Activated CD4-positive, CD25-positive, alpha-beta regulatory T cell treated with anti-CD3 and anti-CD28 coated beads, Interleukin-2, amount 50 U/mL, for 72 hours (primary cell): ENCODE results near the gene TNFRSF9.
"Not testable (repeated sequence)": the region's sequence is repeated elsewhere in the genome, so short reads cannot be mapped to it uniquely, and the experiment has no call there.

Experiments
- DNase-seq: peaks from one replicate; pipeline ENCODE4 v3.0.0; 2021

Gene TNFRSF9

DNA sequence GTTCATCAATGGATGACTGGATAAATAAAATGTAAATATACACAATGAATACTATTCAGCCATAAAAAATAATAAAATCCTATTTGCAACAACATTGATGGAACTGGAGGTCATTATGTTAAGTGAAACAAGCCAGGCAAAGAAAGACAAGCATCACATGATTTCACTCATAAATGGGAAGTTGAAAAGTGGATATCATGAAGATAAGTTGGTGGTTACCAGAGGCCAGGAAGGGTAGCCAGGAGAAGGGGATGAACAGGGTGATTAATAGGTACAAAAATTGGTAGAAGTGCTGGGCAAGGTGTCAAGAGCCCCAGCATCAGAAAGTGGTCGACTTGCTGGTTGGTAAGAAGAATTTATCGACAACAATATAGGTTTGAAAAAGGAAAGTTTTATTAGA, 19.5 kb upstream of the TNFRSF9 start:
- DNase-seq, result no peak

DNA sequence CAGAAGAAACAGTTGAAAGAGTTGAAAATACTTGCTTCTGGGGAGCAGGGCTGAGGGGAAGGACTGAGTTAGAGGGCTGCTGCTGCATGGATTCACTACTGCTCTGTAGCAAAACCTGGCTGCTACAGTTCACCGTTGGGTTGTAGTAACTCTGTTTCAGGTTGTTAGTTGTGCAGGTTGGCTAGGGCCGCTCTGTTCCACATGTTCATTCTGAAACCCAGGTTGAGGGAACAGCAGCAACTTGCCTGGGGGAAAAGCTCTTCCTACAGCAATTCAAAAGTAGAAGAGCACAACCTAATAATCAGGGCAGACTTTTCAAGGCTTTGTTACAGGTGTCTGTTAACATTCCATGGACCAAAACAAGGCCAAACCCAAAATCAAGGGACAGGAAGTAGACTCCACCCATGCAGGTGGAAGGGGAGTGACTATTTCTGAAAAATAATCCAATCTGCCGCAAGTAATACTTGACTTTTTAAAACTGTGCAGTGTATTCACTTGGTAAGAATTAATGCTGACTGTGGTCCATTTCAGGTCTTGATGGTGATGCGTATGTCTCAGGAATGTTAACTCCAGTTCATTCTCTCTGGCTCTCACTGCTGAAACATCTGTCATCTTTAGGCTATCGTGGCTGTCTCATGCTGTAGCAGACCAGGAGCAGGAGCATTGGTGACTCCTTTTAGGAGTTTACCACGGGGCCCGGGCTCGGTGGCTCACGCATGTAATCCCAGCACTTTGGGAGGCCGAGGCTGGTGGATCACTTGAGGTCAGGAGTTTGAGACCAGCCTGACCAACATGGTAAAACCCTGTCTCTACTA, 15.8 kb upstream of the TNFRSF9 start:
- DNase-seq, result no peak

DNA sequence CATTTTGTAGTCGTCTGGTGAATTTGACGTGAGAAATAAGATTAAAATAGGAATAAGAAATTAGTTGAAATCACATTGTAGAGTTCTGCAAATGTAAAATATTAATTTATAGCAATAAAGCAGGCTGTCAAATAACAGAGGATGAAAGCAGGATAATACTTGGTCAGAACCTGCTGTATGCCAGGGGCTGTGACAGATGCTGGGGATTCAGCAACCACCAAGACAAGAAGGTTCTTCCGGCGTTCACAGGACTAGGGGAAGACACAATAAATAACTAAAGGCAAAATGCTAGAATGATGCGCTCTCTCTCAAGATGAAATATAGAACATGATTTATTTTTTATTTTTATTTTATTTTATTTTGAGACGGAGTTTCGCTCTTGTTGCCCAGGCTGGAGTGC, 14.0 kb upstream of the TNFRSF9 start:
- no peak for DNase-seq

DNA sequence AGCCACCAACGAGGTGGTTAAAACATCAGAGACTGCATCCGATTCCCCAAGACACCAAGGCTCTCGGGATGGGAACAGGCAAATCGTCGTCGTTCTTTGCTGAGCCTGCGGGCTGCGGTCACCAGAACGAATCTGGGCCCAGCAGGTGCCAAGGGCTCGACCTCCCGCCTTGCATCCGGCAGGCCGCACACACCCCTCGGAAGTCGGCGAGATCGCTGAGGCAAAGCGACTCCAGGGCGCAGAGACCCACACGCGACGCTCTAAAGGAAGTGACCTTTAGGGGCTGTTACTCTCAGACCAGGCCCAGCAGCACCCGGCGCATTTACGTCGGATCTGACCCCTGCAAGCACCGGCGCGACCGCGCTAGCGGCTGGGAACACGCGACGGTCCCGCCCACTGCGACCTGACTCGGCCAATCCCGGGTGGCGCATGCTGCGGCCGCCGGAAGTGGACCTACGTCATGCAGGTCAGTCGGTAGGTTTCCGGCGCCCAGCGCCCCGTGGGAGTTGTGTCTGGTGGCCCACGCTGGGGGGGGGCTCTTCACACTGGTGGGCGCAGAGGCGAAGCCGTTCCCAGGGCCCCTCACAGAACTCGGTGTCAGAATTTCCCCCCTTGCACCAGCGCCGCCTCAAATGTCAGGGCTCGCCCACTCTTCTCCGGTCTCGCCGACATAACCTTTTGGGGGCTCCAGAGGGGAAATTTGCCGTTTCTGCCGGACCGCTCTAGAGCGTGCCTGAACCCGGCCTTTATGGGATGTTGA, 13.4 kb upstream of the TNFRSF9 start:
- peak; percentile 91 for DNase-seq

DNA sequence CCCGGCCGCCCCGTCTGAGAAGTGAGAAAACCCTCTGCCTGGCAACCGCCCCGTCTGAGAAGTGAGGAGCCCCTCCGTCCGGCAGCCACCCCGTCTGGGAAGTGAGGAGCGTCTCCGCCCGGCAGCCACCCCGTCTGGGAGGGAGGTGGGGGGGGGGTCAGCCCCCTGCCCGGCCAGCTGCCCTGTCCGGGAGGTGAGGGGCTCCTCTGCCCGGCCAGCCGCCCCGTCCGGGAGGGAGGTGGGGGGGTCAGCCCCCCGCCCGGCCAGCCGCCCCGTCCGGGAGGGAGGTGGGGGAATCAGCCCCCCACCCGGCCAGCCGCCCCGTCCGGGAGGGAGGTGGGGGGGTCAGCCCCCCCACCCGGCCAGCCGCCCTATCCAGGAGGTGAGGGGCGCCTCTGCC, 12.2 kb upstream of the TNFRSF9 start:
- not testable (repeated sequence) for DNase-seq

DNA sequence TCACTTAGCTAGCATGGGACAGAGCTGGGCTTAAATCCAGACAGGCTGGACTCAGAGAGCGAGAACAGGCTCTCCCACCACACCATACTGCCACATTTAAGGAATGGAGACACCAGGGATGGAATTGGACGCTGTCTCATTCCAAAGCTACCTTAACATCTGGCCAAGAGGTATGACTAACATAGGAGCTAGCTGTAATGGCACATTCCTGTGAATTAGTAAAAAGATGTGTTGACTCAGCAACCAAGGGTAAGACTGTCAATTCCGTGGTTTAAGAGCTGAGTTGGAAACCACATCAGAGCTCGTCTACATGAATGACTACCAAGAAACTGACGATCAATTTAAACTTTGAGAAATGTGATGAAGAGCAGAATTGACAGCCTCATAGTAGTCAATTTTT, 8.3 kb upstream of the TNFRSF9 start:
- no peak for DNase-seq

DNA sequence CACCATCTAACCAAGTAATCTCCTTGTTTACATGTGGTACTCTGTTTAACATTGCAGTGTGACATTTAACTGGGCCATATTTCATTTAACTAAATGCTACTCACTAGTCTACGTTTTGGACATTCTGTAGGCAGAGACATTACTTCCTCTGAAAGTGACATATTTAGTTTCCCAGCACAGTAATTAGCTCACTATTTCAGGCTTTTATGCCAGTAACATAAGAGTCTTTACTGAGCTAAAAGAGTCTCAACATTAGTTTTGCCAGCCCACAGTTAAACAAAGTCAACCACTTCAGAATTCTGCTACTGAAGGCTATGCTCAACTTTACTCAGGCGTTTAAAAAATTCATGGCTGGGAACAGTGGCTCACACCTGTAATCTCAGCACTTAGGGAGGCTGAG, 2.6 kb upstream of the TNFRSF9 start:
- no peak for DNase-seq

DNA sequence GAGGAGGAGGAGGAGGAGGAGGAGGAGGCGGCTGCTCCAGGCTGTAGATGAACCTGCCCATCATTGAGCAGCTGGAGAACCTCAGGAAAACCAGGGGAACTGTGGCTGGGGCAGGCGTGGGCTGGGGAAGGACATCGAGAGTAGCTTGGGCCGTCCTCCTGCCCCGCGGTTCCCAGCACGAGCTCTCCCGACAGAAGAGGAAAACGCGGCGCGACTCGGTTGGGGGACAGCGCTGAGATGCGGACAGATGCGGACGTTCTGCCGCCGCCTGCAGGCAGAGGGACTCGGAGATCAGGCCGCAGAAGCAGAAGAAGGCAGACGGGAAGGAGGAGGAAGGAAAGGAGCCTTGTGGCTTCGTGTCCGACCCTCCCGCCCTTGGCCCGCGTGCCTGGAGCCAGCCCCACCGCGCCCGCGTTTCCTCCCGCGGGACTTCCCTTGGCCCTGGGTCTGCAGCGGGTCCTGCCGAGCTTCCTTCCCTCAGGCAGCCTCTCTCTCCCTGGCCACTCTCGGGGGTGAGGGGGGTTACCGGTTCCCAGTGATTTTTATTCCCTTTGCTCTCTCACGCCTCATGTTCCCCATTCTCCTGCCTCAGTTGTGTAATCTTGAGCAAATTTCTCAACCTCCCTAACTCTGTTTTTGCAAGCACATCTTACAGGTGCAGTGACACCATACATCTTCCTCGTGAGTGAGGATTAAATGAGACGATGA, 1.7 kb upstream of the TNFRSF9 start:
- DNase-seq, result peak; percentile 40

DNA sequence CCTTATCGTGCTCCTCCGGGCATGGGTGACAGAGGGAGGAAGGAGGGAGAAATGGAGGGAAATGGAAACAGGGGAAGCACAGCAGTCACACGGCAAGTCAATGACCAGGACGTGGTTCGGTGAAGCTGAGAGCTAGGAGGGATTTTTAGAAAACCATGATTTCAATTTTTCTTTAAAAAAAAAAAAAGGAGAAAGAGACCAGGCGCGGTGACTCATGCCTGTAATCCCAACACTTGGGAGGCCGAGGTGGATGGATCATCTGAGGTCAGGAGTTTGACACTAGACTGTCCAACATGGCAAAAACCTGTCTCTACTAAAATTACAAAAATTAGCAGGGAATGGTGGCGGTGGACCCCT, 776 bp upstream of the TNFRSF9 start:
- DNase-seq, result no peak

DNA sequence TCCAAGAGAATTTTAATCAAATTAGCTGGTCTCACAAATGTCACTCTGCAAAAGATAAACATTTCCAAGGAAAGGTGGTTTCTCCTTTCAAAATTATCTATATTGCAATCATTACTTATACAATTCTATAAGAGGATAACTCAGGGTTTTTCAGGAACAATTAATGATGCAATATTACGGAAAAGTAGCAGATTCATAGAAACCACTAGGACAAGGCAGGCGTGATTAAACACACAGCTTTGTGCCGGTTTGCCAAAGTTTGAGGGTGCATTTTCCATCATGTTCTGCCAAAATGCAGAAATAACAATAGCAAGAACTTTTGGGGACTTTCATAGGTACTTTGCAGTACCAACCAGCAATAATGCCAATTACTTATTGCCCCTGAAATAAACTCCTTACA, 605 bp downstream of the TNFRSF9 start:
- DNase-seq, result no peak

DNA sequence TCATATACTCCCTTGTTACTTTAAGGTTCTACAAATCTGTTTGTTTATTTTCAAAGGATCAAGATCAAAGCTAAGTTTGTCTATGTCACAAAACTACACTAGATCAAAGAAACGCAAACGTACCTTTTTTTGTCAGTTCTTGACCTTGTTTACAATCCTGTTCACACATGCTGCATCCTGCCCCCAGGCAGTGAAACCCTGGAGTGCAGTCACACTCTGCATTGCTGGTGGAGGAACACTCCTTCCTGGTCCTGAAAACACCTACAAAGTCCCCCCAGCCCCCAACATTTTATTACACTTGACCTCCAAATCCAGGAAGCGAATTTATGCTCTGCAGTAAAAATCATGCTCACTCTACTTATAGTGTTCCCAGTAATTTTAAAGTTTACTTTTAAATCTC, 2.6 kb downstream of the TNFRSF9 start:
- DNase-seq, result peak; percentile 11

DNA sequence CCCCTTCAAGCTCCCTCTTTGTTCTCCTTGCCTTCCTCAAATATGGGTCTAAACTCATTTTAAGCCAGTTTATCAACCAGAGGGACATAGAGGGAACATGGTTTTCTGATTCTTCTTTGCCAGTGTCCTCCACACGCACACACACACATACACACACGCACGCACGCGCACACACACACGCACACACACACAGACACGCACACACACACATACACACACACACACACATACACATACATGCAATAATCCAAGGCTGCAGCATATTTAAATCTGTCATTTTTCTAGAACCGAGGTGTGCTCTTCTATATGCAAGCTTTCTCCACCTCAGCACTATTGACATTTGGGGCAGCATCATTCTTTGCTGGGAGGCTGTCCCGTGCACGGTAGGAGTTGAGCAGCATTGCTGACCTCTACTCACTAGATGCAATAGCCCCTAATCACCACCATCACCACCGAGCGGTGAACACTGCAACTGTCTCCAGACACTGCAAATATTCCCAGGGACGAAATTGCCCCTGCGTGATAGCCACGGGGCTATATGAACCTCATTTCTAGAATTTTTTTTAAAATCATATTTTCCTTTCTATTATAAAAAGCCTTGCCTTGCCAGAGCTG, 8.0 kb downstream of the TNFRSF9 start:
- DNase-seq, result peak; percentile 1

DNA sequence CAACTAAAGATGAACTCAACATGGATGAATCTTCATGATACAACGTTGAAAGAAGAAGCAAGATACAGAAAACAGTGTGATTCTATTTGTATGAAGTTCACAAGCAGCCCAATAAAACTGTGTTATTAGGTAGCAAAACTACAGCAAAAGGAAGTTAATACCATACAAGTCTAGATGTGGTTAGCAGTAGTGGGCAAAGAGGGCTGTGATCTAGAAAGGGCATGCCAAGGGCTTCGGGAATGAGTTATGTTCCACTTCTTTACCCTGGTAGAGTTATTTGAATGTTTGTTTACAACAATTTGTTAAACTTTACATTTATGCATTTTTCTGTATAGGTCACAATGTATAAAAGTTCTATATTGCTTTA, 9.2 kb downstream of the TNFRSF9 start:
- peak; percentile 0 for DNase-seq

DNA sequence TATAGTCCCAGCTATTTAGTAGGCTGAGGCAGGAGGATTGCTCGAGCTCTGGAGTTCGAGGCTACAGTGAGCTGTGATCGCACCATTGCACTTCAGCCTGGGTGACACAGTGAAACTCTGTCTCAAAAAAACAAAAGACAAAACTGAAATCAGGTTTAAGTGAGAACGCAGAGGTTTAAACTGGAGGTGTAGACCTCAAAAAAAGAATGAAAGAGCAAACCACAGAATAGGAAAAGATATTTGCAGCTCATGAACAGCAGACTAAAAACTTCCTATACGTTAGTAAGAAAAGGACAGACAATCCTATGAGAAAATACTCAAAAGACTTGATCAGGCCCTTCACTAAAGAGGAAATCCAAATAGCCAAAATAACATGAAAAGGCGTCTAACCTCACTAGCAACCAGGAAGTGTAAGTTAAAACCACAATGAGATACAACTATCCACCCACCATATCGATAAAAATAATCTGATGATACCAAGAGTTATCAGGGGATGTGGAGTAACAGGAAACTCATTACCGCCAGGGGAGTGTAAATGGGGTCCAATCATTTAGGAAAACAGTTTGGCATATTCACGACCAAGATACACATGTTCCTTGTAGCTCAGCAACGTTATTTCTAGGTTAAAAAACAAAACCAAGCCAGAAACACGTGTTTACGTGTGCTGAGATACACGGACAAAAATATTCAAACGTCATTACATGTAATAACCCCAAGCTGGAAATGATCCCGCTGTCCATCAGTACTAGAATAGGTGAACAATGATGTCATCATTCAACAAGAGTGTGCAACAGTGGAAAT, 9.8 kb downstream of the TNFRSF9 start:
- no peak for DNase-seq

DNA sequence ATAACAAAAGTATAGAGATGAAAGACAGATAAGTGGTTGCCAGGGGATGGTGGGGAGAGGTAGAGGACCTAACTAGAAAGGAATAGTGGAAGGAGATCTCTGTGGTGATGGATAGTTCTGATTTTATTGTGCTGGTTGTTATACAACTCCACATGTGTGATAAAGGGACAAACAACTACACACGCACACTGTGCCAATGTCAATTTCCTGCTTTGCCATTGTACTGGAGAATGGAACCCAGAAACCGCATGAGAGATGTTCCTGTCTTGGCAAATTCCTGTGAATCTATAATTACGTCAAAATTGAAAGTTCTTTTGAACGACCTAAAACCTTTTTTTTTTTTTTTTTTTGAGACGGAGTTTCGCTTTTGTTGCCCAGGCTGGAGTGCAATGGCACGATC, 11.0 kb downstream of the TNFRSF9 start:
- DNase-seq, result no peak

DNA sequence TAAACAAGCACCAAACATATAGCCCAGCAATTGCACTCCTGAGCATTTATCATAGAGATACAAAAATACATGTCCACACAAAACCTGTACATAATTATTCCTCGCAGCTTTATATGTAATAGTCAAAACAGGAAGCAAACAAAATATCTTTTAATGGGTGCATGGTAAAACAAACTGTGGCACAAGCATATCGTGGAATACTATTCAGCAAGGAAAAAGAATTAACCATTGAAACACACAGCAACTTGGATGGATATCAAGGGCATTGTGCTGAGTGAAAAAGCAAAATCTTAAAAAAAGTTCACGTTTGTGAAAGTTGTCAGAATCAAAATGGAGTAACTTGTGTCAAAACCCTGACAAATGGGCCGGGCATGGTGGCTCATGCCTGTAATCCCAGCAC, 12.4 kb downstream of the TNFRSF9 start:
- DNase-seq, result no peak

DNA sequence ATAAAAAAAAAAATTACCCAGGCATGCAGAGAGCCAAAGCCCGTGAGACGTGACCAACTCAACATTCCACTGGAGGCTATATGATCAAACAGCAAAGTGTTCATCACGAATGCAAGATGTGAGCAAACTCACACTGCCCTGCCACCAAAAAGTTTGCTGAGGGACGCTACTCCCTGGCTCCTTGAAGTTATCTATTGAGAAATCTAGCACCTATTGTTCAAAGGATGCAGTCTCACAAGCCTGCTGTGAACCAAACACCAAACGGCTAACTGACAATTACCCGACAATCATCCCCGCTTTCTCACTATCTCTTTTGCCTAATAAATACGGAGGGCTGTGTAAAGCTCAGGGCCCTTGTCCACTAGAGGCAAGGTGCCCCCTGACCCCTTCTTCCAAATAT, 13.6 kb downstream of the TNFRSF9 start:
- DNase-seq, result peak; percentile 15

DNA sequence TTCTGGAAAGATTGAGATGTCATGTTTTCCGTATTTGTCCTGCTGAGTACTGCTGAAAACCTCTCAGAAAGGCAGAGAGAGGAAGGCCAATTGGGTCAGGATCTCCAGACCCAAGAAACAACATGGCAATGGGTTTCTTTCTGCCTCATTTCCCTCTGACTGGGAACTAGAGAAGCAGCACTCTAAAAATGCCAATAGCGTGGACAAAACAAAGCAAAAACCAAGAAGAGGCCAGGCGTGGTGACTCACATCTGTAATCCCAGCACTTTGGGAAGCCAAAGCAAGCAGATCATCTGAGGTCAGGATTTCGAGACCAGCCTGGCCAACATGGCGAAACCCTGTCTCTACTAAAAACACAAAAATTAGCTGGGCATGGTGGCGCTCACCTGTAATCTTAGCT, 18.3 kb downstream of the TNFRSF9 start:
- DNase-seq, result no peak

DNA sequence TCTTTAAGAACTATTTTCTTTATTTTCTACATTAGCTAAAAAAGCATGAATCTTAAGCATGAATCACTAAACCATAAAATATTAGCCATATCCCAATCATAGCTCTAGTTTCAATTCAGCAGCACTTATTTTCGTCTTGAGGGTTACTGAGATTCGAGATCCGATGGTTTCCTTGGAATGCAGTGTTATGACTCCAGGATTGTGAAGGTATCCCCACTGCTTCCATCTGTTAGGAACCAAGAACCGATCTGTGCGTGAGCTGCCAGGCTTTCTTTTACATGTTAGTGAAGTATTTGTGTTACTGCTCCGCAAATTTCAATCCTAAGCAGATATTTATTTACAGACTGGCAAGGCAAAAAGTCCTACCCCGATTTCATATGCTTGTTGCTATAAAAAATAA, 18.8 kb downstream of the TNFRSF9 start:
- no peak for DNase-seq

DNA sequence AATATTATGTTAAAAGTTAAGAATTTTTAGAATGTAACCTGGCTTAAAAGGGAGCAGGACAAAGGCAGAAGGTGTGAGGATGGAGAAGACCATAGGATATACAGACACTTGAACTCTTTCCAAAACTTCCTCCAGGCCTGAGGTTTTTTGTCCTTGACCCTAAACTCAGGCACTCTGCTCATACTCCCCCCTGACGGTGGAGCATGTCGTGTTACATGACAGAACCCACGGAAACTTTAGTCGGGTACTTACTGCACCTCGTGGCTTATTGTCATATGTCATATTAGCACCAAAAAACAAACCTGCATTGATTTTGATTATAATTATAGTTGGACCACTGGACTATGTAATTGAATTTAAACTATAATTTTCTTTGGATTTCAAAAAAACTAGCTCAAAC, 20.8 kb downstream of the TNFRSF9 start:
- no peak for DNase-seq

DNA sequence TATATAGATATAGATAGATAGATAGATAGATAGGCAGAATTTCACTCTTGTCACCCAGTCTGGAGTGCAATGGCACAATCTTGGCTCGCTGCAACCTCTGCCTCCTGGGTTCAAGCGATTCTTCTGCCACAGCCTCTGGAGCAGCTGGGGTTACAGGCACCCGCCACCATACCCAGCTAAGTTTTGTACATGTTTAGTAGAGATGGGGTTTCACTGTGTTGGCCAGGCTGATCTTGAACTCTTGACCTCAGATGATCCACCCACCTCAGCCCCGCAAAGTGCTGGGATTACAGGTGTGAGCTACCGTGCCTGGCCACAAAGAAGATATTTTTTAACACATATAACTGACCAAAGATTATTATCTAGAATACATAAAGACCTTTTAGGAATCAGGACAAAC, 22.7 kb downstream of the TNFRSF9 start:
- DNase-seq, result not testable (repeated sequence)

DNA sequence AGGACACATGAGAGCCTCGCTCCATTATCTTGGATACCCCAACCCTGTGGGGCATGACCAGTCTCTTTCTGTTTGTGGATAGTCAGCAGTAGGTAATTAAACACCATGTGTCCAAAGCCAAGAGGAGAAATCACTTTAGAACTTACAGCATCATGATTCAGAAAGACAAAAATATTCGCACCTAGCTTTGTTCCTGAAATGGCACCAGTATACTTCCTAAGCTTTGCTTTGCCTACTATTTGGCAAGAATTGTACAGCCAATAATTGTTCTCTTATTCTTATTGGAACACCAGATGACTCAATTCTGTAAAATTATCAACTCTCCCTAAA, 24.2 kb downstream of the TNFRSF9 start:
- no peak for DNase-seq
